ENCODE results near the gene ZBTB7C. TPM values are rescaled to one million over a fixed set of nuclear protein-coding genes. Genes with fewer than 3 reads are reported as not detected.

ZBTB7C gene
- total RNA-seq, 4 donors from 2014 or later = 38.2 to 92.3 (median 52.4) TPM

GRCh38 chr18:48342125-48342524 lies 67.1 kb downstream of the ZBTB7C start:
- Histone ChIP-seq H3K36me3 (no peaks in the 10 kb centered on the region), H3K27ac (peak overlapping the region in 2 of 4 donors; percentile 35 to 70), H3K4me3 (no peak overlapping the region), H3K9me3 (no peaks in the 10 kb centered on the region), H3K27me3 (no peaks in the 10 kb centered on the region), H3K4me1 (peaks cover 0 to 29% (median 0%) of the 10 kb centered on the region in 3 donors)
- no peak for DNase-seq
- intact Hi-C loops (cut with DNase I) = loop anchor here (10.0 kb wide), 1 partner anchor 307 kb away; no protein-coding TSS in a partner anchor
- 59 to 76% methylated on average over 3 to 5 of the region's 6 CpGs for WGBS, 2 donors
- TF ChIP-seq POLR2A (IDR thresholded peaks at IDR 0.05) (no peak), CTCF (IDR thresholded peaks at IDR 0.05) (no peak)

GRCh38 chr18:48340560-48340959 lies 68.6 kb downstream of the ZBTB7C start:
- whole genome bisulfite sequencing, 2 donors = 54 to 61% methylated on average over 8 of the region's 8 CpGs
- Histone ChIP-seq H3K27me3 (no peaks in the 10 kb centered on the region), H3K4me3 (no peak overlapping the region), H3K36me3 (no peaks in the 10 kb centered on the region), H3K27ac (peak overlapping the region in 2 of 4 donors; percentile 6 to 17), H3K4me1 (peaks cover 0 to 40% (median 0%) of the 10 kb centered on the region in 3 donors), H3K9me3 (no peaks in the 10 kb centered on the region)
- no peak for DNase-seq
- TF ChIP-seq CTCF (IDR thresholded peaks at IDR 0.05) (peak in 2 of 6 experiments; percentile 20 to 28), POLR2A (IDR thresholded peaks at IDR 0.05) (no peak)
- intact Hi-C loops (cut with DNase I) = loop anchor here (10.0 kb wide), 1 partner anchor 306 kb away; no protein-coding TSS in a partner anchor

DNA sequence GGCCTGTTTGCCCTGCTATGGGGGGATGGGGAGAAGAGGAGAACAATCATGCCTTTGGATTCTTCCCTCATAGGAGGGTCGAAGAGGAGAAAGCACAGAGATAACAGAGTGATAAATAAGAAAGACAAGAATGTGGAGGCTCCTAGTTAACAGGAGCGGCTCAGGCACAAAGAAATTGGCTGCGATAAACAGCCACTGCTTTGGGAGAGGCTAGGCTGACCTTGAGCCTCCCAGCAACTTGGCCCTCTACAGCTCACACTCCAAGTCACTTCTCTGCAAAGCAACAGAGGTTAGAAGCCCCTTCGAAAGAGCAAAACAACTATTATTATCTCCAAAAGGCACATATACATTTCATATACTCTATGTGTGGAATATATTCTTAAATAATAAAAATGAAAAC lies 69.5 kb downstream of the ZBTB7C start:
- H3K27me3 ChIP-seq = no peaks in the 10 kb centered on the region
- no peaks in the 10 kb centered on the region for H3K9me3 ChIP-seq
- no peaks in the 10 kb centered on the region for H3K36me3 ChIP-seq
- TF ChIP-seq POLR2A (IDR thresholded peaks at IDR 0.05) (no peak), CTCF (IDR thresholded peaks at IDR 0.05) (no peak)
- intact Hi-C loops (cut with DNase I) = loop anchor here (10.0 kb wide), 1 partner anchor 305 kb away; no protein-coding TSS in a partner anchor
- 84 to 89% methylated on average over 4 of the region's 4 CpGs for WGBS, 2 donors
- DNase-seq = no peak
- peaks cover 0 to 34% (median 0%) of the 10 kb centered on the region in 3 donors for H3K4me1 ChIP-seq
- H3K4me3 ChIP-seq = no peak overlapping the region
- H3K27ac ChIP-seq = no peak overlapping the region

DNA sequence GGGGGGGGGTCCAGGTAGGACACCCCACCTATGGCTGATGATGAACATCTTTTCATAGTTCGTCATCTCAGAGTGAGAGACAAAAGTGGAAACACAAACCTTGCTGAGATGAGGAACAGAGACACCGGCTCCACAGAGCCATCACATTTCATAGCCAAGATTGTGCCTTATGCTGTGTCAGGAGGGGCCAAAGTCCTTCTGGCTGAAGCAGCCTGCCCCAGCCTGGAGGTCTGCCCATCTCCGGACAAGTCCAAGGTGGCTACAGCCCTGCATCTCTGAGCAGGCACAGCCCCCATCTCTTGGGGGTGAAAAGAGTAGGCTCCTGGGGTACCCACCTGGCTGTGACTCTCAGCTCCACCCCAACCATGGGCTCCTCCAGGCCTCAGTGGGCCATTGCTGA lies 70.3 kb downstream of the ZBTB7C start:
- Histone ChIP-seq H3K9me3 (no peaks in the 10 kb centered on the region), H3K4me1 (peaks cover 0 to 38% (median 0%) of the 10 kb centered on the region in 3 donors), H3K27ac (no peak overlapping the region), H3K27me3 (no peaks in the 10 kb centered on the region), H3K4me3 (no peak overlapping the region), H3K36me3 (no peaks in the 10 kb centered on the region)
- TF ChIP-seq POLR2A (IDR thresholded peaks at IDR 0.05) (no peak), CTCF (IDR thresholded peaks at IDR 0.05) (no peak)
- WGBS, 2 donors = 71 to 88% methylated on average over 1 to 2 of the region's 3 CpGs
- no peak for DNase-seq
- intact Hi-C loops (cut with DNase I) = no loop called here

DNA sequence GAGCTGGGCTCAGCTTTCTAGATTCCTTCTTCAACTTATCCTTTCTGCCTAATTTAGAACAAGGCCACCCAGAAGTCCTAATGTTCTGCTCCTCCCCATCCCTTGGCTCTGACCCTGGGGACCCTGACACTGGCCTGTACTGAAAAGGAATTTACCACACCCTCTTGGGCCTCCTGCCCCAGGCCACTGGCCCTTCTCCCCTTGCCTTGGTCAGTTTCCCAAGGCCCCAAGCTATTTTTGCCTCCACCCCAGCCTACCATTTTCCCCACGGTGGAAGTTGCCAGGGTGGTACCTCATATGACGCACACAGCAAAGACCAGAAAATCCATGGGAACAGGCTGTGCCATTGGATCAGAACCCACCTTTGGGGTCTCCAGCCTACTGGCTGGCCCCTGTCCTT lies 72.1 kb downstream of the ZBTB7C start:
- 90 to 92% methylated on average over 2 of the region's 2 CpGs for whole genome bisulfite sequencing, 2 donors
- H3K27ac ChIP-seq = peak overlapping the region in 1 of 4 donors; percentile 10
- intact Hi-C loops (cut with DNase I) = no loop called here

More for the DNA sequence above, 72.1 kb downstream of the ZBTB7C start:
- DNase-seq = no peak
- peaks cover 0 to 38% (median 0%) of the 10 kb centered on the region in 3 donors for H3K4me1 ChIP-seq
- H3K36me3 ChIP-seq = no peaks in the 10 kb centered on the region
- H3K27me3 ChIP-seq = no peaks in the 10 kb centered on the region
- H3K9me3 ChIP-seq = no peaks in the 10 kb centered on the region
- H3K4me3 ChIP-seq = no peak overlapping the region
- TF ChIP-seq POLR2A (IDR thresholded peaks at IDR 0.05) (no peak), CTCF (IDR thresholded peaks at IDR 0.05) (no peak)

Data from esophagus squamous epithelium (tissue), 5 donors.